Activated T-cell treated with anti-CD3 and anti-CD28 coated beads, Interleukin-2, amount 50 U/mL, for 72 hours (primary cell): Measurements from ENCODE around the gene AP2M1. TPM values are rescaled to one million over a fixed set of nuclear protein-coding genes. Genes with fewer than 3 reads are reported as not detected.

ENCODE experiments used
- ATAC-seq, 2 donors: fragments of 150-1000 bp; cut with Tn5 transposase; replicated peaks in 1 of 2; 2 replicates each; pipeline ENCODE4 v1.10.0; 2021; ENCODE audit warnings: moderate library complexity in 2 of 2, mild to moderate bottlenecking in 1 of 2
- DNase-seq, 2 donors: peaks; one replicate each; pipeline ENCODE4 v3.0.0; 2021 to 2022; ENCODE audit warnings: mixed read lengths in 1 of 2
- H3K27ac Mint-ChIP-seq: one replicate; pipeline ENCODE4 v1.8.0; 2022; ENCODE audit warnings: mild to moderate bottlenecking, moderate library complexity, mixed read lengths
- H3K27me3 Mint-ChIP-seq: one replicate; pipeline ENCODE4 v1.8.0; 2022; ENCODE audit warnings: low read depth, mixed read lengths
- H3K36me3 Mint-ChIP-seq, 2 donors: one replicate each; pipeline ENCODE4 v1.8.0; 2022; ENCODE audit warnings: mixed read lengths in 2 of 2, mild to moderate bottlenecking in 1 of 2; ENCODE audit not compliant: insufficient read depth in 2 of 2
- H3K4me1 Mint-ChIP-seq: one replicate; pipeline ENCODE4 v1.8.0; 2022; ENCODE audit warnings: low read depth, mixed read lengths
- H3K4me3 Mint-ChIP-seq, 2 donors: one replicate each; pipeline ENCODE4 v1.8.0; 2022; ENCODE audit warnings: mild to moderate bottlenecking in 2 of 2, mixed read lengths in 2 of 2, moderate library complexity in 2 of 2
- H3K9me3 Mint-ChIP-seq, 2 donors: one replicate each; pipeline ENCODE4 v1.8.0; 2022; ENCODE audit warnings: mixed read lengths in 2 of 2
- total RNA-seq, 2 donors: library from RNA; stranded (reverse); gene quantifications; one replicate each; pipeline ENCODE4 v1.2.3, GENCODE V29; 2022

The AP2M1 gene
- total RNA-seq, 2 donors from 2014 or later, result 178 to 194 TPM

- Mint-ChIP-seq H3K4me1 (peaks cover 35% of the 10 kb centered on the region), H3K4me3 (peak overlapping the region; percentile 88 to 96), H3K36me3 (peaks cover 6 to 12% of the 10 kb centered on the region in 2 donors), H3K27ac (no peak overlapping the region), H3K27me3 (no peaks in the 10 kb centered on the region), H3K9me3 (no peaks in the 10 kb centered on the region)
- no peak for DNase-seq
- ATAC-seq, result no peak
Measured at GRCh38 chr3:184176377-184177330, 2.0 kb downstream of the AP2M1 start.

DNA sequence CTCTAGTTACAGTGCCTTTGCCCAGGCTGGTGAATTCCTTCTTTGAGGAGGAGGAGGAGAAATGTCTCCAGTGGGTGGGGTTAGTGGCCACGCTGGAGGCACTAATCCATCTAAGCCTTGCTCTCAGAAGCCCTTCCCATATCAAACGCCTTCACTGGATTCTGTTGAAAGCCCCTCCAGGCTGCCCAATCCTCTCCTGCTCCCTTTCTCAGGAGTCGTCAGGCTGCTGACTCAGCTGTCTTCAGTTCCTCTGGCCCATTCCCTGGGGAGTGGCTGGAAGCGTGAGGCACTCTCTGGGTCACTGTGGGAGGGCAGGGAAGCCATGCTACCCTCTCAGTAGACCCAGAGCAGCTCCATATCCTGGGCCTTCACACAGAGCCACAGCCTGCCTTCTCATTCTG is 2.7 kb downstream of the AP2M1 start:
- Mint-ChIP-seq H3K36me3 (peaks cover 3 to 14% of the 10 kb centered on the region in 2 donors), H3K4me1 (peaks cover 30% of the 10 kb centered on the region), H3K27ac (no peak overlapping the region)

GRCh38 chr3:184177767-184178306 is 3.2 kb downstream of the AP2M1 start:
- DNase-seq (no peak), ATAC-seq (no peak)
- H3K4me3 Mint-ChIP-seq, result peak overlapping the region in 1 of 2 donors; percentile 16
- H3K27ac Mint-ChIP-seq, result no peak overlapping the region
- no peaks in the 10 kb centered on the region for H3K9me3 Mint-ChIP-seq
- no peaks in the 10 kb centered on the region for H3K27me3 Mint-ChIP-seq
- peaks cover 30% of the 10 kb centered on the region for H3K4me1 Mint-ChIP-seq
- H3K36me3 Mint-ChIP-seq, result peaks cover 3 to 14% of the 10 kb centered on the region in 2 donors

More for the DNA sequence above, 2.7 kb downstream of the AP2M1 start:
- no peak for DNase-seq
- H3K9me3 Mint-ChIP-seq, result no peaks in the 10 kb centered on the region
- no peak for ATAC-seq
- no peak overlapping the region for H3K4me3 Mint-ChIP-seq
- no peaks in the 10 kb centered on the region for H3K27me3 Mint-ChIP-seq

GRCh38 chr3:184178521-184179138 is 4.0 kb downstream of the AP2M1 start:
- Mint-ChIP-seq H3K36me3 (peaks cover 3 to 14% of the 10 kb centered on the region in 2 donors), H3K27me3 (no peaks in the 10 kb centered on the region), H3K27ac (no peak overlapping the region), H3K9me3 (no peaks in the 10 kb centered on the region), H3K4me1 (peaks cover 30% of the 10 kb centered on the region), H3K4me3 (no peak overlapping the region)
- no peak for DNase-seq
- ATAC-seq, result no peak

GRCh38 chr3:184180165-184180564 is 5.5 kb downstream of the AP2M1 start:
- DNase-seq (no peak), ATAC-seq (no peak)
- Mint-ChIP-seq H3K36me3 (peaks cover 5 to 16% of the 10 kb centered on the region in 2 donors), H3K4me3 (no peak overlapping the region), H3K27ac (no peak overlapping the region), H3K27me3 (no peaks in the 10 kb centered on the region), H3K9me3 (no peaks in the 10 kb centered on the region), H3K4me1 (peaks cover 27% of the 10 kb centered on the region)

DNA sequence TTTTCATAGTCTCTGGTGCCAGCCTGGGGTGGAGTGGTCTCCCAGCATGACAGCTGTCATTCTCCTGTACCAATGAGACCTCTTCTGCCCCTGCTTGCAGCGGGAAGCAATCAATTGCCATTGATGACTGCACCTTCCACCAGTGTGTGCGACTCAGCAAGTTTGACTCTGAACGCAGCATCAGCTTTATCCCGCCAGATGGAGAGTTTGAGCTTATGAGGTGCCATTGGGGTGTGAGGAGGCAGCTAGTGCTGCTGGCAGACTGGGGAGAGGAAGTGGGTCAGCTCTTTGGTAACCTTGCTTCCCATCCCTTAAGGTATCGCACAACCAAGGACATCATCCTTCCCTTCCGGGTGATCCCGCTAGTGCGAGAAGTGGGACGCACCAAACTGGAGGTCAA is 6.9 kb downstream of the AP2M1 start:
- H3K27ac Mint-ChIP-seq, result no peak overlapping the region
- H3K27me3 Mint-ChIP-seq, result no peaks in the 10 kb centered on the region
- DNase-seq (no peak), ATAC-seq (no peak)
- H3K9me3 Mint-ChIP-seq, result no peaks in the 10 kb centered on the region
- peaks cover 19% of the 10 kb centered on the region for H3K4me1 Mint-ChIP-seq
- H3K36me3 Mint-ChIP-seq, result peaks cover 5 to 13% of the 10 kb centered on the region in 2 donors
- no peak overlapping the region for H3K4me3 Mint-ChIP-seq

GRCh38 chr3:184183679-184184078 is 9.0 kb downstream of the AP2M1 start:
- Mint-ChIP-seq H3K27me3 (no peaks in the 10 kb centered on the region), H3K9me3 (no peaks in the 10 kb centered on the region), H3K27ac (no peak overlapping the region), H3K4me1 (peaks cover 27% of the 10 kb centered on the region), H3K36me3 (peaks cover 5 to 9% of the 10 kb centered on the region in 2 donors), H3K4me3 (no peak overlapping the region)
- ATAC-seq, result no peak
- no peak for DNase-seq

- DNase-seq, result no peak
- peak overlapping the region; percentile 95 to 96 for H3K4me3 Mint-ChIP-seq
- H3K36me3 Mint-ChIP-seq, result peaks cover 7% of the 10 kb centered on the region in 2 donors
- H3K9me3 Mint-ChIP-seq, result no peaks in the 10 kb centered on the region
- ATAC-seq, result no peak
- peaks cover 34% of the 10 kb centered on the region for H3K4me1 Mint-ChIP-seq
- H3K27ac Mint-ChIP-seq, result peak overlapping the region; percentile 96
- no peaks in the 10 kb centered on the region for H3K27me3 Mint-ChIP-seq
Measured at GRCh38 chr3:184184546-184185230, 10.0 kb downstream of the AP2M1 start.

- Mint-ChIP-seq H3K4me1 (peaks cover 39% of the 10 kb centered on the region), H3K27me3 (no peaks in the 10 kb centered on the region), H3K9me3 (no peaks in the 10 kb centered on the region), H3K36me3 (peaks cover 6 to 9% of the 10 kb centered on the region in 2 donors), H3K4me3 (peak overlapping the region; percentile 95 to 96), H3K27ac (peak overlapping the region; percentile 96)
- ATAC-seq (peak; percentile 92 to 93), DNase-seq (peak; percentile 99)
Measured at GRCh38 chr3:184185461-184186183, 11.0 kb downstream of the AP2M1 start.

DNA sequence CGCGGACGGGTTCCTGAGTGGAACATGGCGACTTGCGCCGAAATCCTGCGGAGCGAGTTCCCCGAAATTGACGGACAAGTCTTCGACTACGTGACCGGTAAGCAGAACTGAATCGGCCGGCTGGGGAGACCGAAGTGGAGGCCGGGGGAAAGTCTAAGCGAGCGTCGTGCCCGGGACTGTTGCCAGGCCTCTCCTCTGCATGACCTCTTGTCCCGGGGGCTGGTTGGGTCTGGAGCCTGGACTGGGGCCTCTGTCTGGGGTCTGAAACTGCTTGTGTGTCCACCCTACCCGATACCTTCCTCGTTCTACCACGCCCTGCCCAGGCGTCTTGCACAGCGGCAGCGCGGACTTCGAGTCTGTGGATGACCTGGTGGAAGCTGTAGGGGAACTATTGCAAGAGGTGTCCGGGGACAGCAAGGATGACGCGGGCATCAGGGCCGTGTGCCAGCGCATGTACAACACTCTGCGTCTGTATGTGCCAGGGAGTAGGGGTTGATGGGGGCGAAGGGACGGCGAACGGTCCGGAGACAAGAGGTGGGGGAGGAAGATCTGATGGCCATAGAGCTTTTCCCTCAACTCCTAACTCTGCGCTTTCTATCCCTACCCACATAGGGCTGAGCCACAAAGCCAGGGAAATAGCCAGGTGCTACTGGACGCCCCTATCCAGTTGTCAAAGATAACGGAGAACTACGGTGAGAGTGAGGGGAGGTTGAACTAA is 11.7 kb downstream of the AP2M1 start, which contains the start of gene ABCF3:
TSS of gene ABCF3 (plus strand) at position 16 of the 718 bp plus-strand sequence. CDS start at position 25, 9 bp downstream.
- DNase-seq (peak in 1 of 2 donors; percentile 31), ATAC-seq (peak; percentile 27 to 31)
- Mint-ChIP-seq H3K9me3 (no peaks in the 10 kb centered on the region), H3K27me3 (no peaks in the 10 kb centered on the region), H3K4me1 (peaks cover 39% of the 10 kb centered on the region), H3K27ac (peak within 1 kb of the TSS; percentile 96), H3K36me3 (peaks cover 5 to 9% of the 10 kb centered on the region in 2 donors), H3K4me3 (peak within 1 kb of the TSS; percentile 95 to 96)

- ATAC-seq, result no peak
Measured at GRCh38 chr3:184186902-184187207, 12.2 kb downstream of the AP2M1 start.

GRCh38 chr3:184188080-184188479 is 13.4 kb downstream of the AP2M1 start:
- Mint-ChIP-seq H3K27ac (no peak overlapping the region), H3K9me3 (no peaks in the 10 kb centered on the region), H3K36me3 (peaks cover 3 to 9% of the 10 kb centered on the region in 2 donors), H3K4me1 (peaks cover 39% of the 10 kb centered on the region), H3K4me3 (no peak overlapping the region), H3K27me3 (no peaks in the 10 kb centered on the region)
- no peak for ATAC-seq
- DNase-seq, result no peak

More at GRCh38 chr3:184186902-184187207, 12.2 kb downstream of the AP2M1 start:
- Mint-ChIP-seq H3K4me3 (peak overlapping the region; percentile 95 to 96), H3K36me3 (peaks cover 3 to 9% of the 10 kb centered on the region in 2 donors), H3K4me1 (peaks cover 39% of the 10 kb centered on the region), H3K27me3 (no peaks in the 10 kb centered on the region), H3K27ac (peak overlapping the region; percentile 56), H3K9me3 (no peaks in the 10 kb centered on the region)
- no peak for DNase-seq
